Spleen (tissue), 13 donors: ENCODE measurements around the gene ALG8. TPM values are rescaled to one million over a fixed set of nuclear protein-coding genes. Genes with fewer than 3 reads are reported as not detected.

Experiments
- DNase-seq: peaks from one replicate; pipeline ENCODE4 v3.0.0-alpha.2; 2020
- H3K27ac ChIP-seq, 8 donors: fragments of 200-600 bp; sonication (generic) in 7 of 8; 1 replicate in 4 of 8; 2 replicates in 4 of 8; pipeline versions ENCODE4 v1.5.0 to v1.8.0; 2016 to 2021; ENCODE audit warnings: inconsistent platforms in 4 of 8, mild to moderate bottlenecking in 4 of 8, moderate library complexity in 1 of 8
- H3K27me3 ChIP-seq, 7 donors: fragments of 200-600 bp; sonication (generic) in 6 of 7; replicated peaks in 1 of 7; 1 replicate in 4 of 7; 2 replicates in 3 of 7; pipeline versions ENCODE4 v1.5.0 to v1.8.0; 2016 to 2021; ENCODE audit warnings: inconsistent platforms in 3 of 7, mild to moderate bottlenecking in 1 of 7
- H3K36me3 ChIP-seq, 6 donors: fragments of 200-600 bp; sonication (generic) in 5 of 6; 1 replicate in 4 of 6; 2 replicates in 2 of 6; pipeline versions ENCODE4 v1.5.0 to v1.8.0; 2016 to 2021; ENCODE audit warnings: inconsistent platforms in 2 of 6
- H3K4me1 ChIP-seq, 6 donors: fragments of 200-600 bp; sonication (generic) in 5 of 6; 1 replicate in 3 of 6; 2 replicates in 3 of 6; pipeline versions ENCODE4 v1.5.0 to v1.8.0; 2016 to 2021; ENCODE audit warnings: inconsistent platforms in 3 of 6
- H3K4me3 ChIP-seq, 8 donors: fragments of 200-600 bp; sonication (generic) in 7 of 8; 1 replicate in 4 of 8; 2 replicates in 4 of 8; pipeline versions ENCODE4 v1.5.0 to v1.8.0; 2016 to 2021; ENCODE audit warnings: inconsistent platforms in 4 of 8, mild to moderate bottlenecking in 4 of 8, moderate library complexity in 2 of 8
- H3K9me3 ChIP-seq, 8 donors: fragments of 200-600 bp; sonication (generic) in 7 of 8; 1 replicate in 4 of 8; 2 replicates in 4 of 8; pipeline versions ENCODE4 v1.5.0 to v1.8.0; 2016 to 2021; ENCODE audit warnings: inconsistent platforms in 4 of 8
- POLR2A ChIP-seq, 3 donors: fragments of 450-650 bp; IDR thresholded peaks; one replicate each; pipeline ENCODE4 v1.5.1; 2017; ENCODE audit warnings: antibody characterized with exemption in 3 of 3, mild to moderate bottlenecking in 1 of 3
- POLR2AphosphoS5 ChIP-seq, 3 donors: sonication (generic); formaldehyde crosslinking; IDR thresholded peaks; one replicate each; pipeline ENCODE4 v1.5.1; 2017; ENCODE audit warnings: antibody characterized with exemption in 3 of 3
- WGBS, 5 donors: extraction: QIAGEN DNeasy Blood & Tissue Kit in 3 of 5; methylation state at CpG; one replicate each; pipeline versions ENCODE4 v1.1.5 to v1.1.7; 2013 to 2018; 5-methylcytosine and 5-hydroxymethylcytosine counted together
- intact Hi-C: fragments of 100-400 bp; cut with DNase I; formaldehyde crosslinking; loops from one replicate; pipeline ENCODE4 v1.15.0; 2023; ENCODE audit warnings: low total_unique reads
- long read RNA-seq, 2 donors: transcript quantifications; one replicate each; lab custom pipeline, GENCODE V29; 2026
- polyA plus RNA-seq, 3 donors: library from polyadenylated mRNA; stranded (reverse); fragments of 200-250 nt; gene quantifications; one replicate each; pipeline ENCODE4 v1.2.1, GENCODE V29; 2013
- total RNA-seq, 7 donors: library from RNA; depleted of rRNA in 3 of 7; stranded (reverse); fragments of >200 nt in 3 of 7; fragmentation: NEBNext Ultra II Directional in 4 of 7; extraction: Animal tissue kit (Norgen Biotek cat#: 25700) in 4 of 7; gene quantifications; one replicate each; pipeline versions ENCODE4 v1.1.0 to v1.2.1, GENCODE V29; 2016 to 2021
- TF ChIP-seq, protein P1 (sequence below), 11 experiments: fragments of 200-600 bp in 7 of 11; fragments of 450-650 bp in 4 of 11; sonication (generic) in 4 of 11; IDR thresholded peaks in 8 of 11; conservative IDR thresholded peaks in 3 of 11; 1 replicate in 7 of 11; 2 replicates in 4 of 11; pipeline versions ENCODE4 v1.4.0 to v1.8.0; 2016 to 2021; ENCODE audit warnings: antibody characterized with exemption in 11 of 11, inconsistent platforms in 4 of 11, mild to moderate bottlenecking in 1 of 11
- donor health status: healthy with polysubstance abuse.
- donor health status: DM: no; HTN: no; CAD: no; lungs with moderate emphysema.
- donor health status: DM: no; HTN: no; CAD: no.
- donor health status: Bipolar disorder and iron deficiency.
- donor health status: healthy.
- donor health status: DM: no; HTN: no; CAD: no.
- donor health status: DM: yes; HTN: yes; CAD: no.

ALG8 gene
- total RNA-seq = 10 to 100 TPM; 17.4 to 35.7 (median 29.3) TPM
- 10 to 100 TPM; 30.7 to 34.0 (median 32.7) TPM for polyA plus RNA-seq
- long read RNA-seq, donor 1, transcript ALG8-201 (13 exons, 1,675 nt) = major isoform, 5 of 8 reads
- long read RNA-seq, donor 1, partial matches to known transcripts = 0 of 8 reads
- long read RNA-seq, donor 1, other reads (novel, unspliced or antisense) = 0 of 8 reads
- long read RNA-seq, donor 2, transcript ALG8-201 (13 exons, 1,675 nt) = major isoform, 7 of 7 reads
- long read RNA-seq, donor 2, partial matches to known transcripts = 0 of 7 reads
- long read RNA-seq, donor 2, other reads (novel, unspliced or antisense) = 0 of 7 reads

- TF ChIP-seq POLR2AphosphoS5 (IDR thresholded peaks at IDR 0.05) = peak; percentile 86 to 94 (median 92)
- peak in 2 of 3 donors; percentile 12 to 63 for TF ChIP-seq POLR2A (IDR thresholded peaks at IDR 0.05)
- TF ChIP-seq, protein P1, sequence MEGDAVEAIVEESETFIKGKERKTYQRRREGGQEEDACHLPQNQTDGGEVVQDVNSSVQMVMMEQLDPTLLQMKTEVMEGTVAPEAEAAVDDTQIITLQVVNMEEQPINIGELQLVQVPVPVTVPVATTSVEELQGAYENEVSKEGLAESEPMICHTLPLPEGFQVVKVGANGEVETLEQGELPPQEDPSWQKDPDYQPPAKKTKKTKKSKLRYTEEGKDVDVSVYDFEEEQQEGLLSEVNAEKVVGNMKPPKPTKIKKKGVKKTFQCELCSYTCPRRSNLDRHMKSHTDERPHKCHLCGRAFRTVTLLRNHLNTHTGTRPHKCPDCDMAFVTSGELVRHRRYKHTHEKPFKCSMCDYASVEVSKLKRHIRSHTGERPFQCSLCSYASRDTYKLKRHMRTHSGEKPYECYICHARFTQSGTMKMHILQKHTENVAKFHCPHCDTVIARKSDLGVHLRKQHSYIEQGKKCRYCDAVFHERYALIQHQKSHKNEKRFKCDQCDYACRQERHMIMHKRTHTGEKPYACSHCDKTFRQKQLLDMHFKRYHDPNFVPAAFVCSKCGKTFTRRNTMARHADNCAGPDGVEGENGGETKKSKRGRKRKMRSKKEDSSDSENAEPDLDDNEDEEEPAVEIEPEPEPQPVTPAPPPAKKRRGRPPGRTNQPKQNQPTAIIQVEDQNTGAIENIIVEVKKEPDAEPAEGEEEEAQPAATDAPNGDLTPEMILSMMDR (IDR thresholded peaks at IDR 0.05 in 8 of 11, conservative IDR thresholded peaks at IDR 0.05 in 3 of 11) = peak in 1 of 11 experiments; percentile 34
- Histone ChIP-seq H3K27me3 (no peaks in the 10 kb centered on the region), H3K36me3 (peaks cover 0 to 29% (median 0%) of the 10 kb centered on the region in 6 donors), H3K4me3 (peak within 1 kb of the TSS; percentile 63 to 86 (median 79)), H3K27ac (peak within 1 kb of the TSS; percentile 73 to 90 (median 82)), H3K9me3 (no peaks in the 10 kb centered on the region), H3K4me1 (peaks cover 11 to 47% (median 25%) of the 10 kb centered on the region in 6 donors)
- peak; percentile 99 for DNase-seq
- intact Hi-C loops = no loop called here
- 3 to 7% (median 4%) methylated on average over 39 to 52 of the region's 52 CpGs for WGBS, 5 donors
These were observed at the start of gene ALG8 for GRCh38 chr11:78139422-78140391. ALG8 (minus strand) TSS chr11:78139626; CDS start chr11:78139588, 38 bp downstream.

DNA sequence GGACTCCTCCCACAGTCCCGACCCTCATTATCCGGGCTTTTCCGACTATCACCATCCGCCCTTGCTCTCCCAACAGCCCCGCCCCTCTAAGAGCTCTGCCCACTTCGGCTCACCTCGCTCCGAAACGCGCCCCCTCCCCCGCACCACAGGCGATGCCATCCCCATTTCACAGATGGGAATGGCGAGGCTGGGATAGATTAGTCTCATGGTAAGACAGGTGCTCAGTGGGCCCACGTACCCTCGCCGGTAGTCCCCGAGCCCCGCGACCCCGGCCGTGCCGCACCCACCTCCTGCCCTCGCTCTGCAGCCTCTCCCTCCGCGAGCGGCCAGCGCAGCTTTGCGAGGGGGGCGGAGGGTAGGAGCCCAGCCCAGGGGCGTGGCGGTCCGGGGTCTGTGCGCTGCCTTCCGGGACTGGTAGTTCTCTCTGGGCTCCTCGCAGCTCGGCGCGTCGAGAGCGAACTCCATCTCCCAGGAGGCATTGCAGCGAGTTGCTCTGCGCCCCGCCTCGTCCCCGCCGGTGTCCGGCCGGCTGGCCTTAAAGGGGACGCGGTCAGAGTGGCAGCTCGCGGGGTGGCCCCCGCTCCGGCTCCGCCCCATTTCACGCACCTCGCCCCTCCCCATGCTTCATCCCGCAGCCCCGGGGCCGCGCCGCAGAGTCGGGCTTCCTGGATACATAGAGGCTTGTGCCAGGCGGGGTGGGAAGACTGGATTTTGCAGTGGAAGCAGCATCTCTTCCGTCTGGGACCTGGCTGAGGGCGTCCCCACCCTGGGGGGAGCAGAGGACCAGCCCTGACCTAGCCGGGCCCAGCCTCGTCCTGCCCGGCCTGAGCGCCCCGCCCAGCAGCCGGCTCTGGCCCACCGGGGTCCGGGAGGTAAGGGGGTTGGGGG, 49.1 kb upstream of the ALG8 start, which contains the start of the genes KCTD21 and USP35:
KCTD21 (minus strand) TSS at position 341 of the 888 bp plus-strand sequence. CDS start 14,072 bp downstream, outside the sequence.
USP35 (plus strand) TSS at position 634 of the 888 bp plus-strand sequence. CDS start 7,327 bp downstream, outside the sequence.
- peak; percentile 99 for DNase-seq
- H3K36me3 ChIP-seq = peaks cover 0 to 12% (median 0%) of the 10 kb centered on the region in 6 donors
- TF ChIP-seq POLR2AphosphoS5 (IDR thresholded peaks at IDR 0.05) (peak; percentile 96 to 97 (median 97)), POLR2A (IDR thresholded peaks at IDR 0.05) (peak in 2 of 3 donors; percentile 48 to 78)
- TF ChIP-seq, protein P1 (IDR thresholded peaks at IDR 0.05 in 8 of 11, conservative IDR thresholded peaks at IDR 0.05 in 3 of 11) = peak in 3 of 11 experiments; percentile 19 to 35 (median 23)
- no peaks in the 10 kb centered on the region for H3K27me3 ChIP-seq
- H3K9me3 ChIP-seq = no peaks in the 10 kb centered on the region
- H3K27ac ChIP-seq = peak within 1 kb of the TSS; percentile 24 to 95 (median 88)
- peaks cover 15 to 69% (median 44%) of the 10 kb centered on the region in 6 donors for H3K4me1 ChIP-seq
- H3K4me3 ChIP-seq = peak within 1 kb of the TSS; percentile 85 to 99 (median 95)
- intact Hi-C loops = no loop called here
- 0 to 2% (median 1%) methylated on average over 24 to 74 of the region's 74 CpGs for WGBS, 5 donors

GRCh38 chr11:78187366-78188285, 48.2 kb upstream of the ALG8 start:
- WGBS, 5 donors = 21 to 23% (median 21%) methylated on average over 30 to 31 of the region's 31 CpGs
- Histone ChIP-seq H3K4me3 (peak overlapping the region; percentile 85 to 99 (median 95)), H3K9me3 (no peaks in the 10 kb centered on the region), H3K36me3 (peaks cover 0 to 20% (median 0%) of the 10 kb centered on the region in 6 donors), H3K27me3 (no peaks in the 10 kb centered on the region), H3K27ac (peak overlapping the region; percentile 24 to 95 (median 88)), H3K4me1 (peaks cover 15 to 60% (median 43%) of the 10 kb centered on the region in 6 donors)
- intact Hi-C loops = no loop called here
- no peak for TF ChIP-seq POLR2A (IDR thresholded peaks at IDR 0.05)
- no peak for TF ChIP-seq POLR2AphosphoS5 (IDR thresholded peaks at IDR 0.05)
- TF ChIP-seq, protein P1 (IDR thresholded peaks at IDR 0.05 in 8 of 11, conservative IDR thresholded peaks at IDR 0.05 in 3 of 11) = no peak
- peak; percentile 94 for DNase-seq
